Measurements from ENCODE around the gene KIAA1549. TPM values are rescaled to one million over a fixed set of nuclear protein-coding genes. Genes with fewer than 3 reads are reported as not detected.

Gene KIAA1549
- total and polyA plus RNA-seq, 9 of the 15 experiments (the other 6 are each of a cell fraction or from before 2014, with no cell fraction given): 0.01 to 0.29 (median 0.07) TPM

DNA sequence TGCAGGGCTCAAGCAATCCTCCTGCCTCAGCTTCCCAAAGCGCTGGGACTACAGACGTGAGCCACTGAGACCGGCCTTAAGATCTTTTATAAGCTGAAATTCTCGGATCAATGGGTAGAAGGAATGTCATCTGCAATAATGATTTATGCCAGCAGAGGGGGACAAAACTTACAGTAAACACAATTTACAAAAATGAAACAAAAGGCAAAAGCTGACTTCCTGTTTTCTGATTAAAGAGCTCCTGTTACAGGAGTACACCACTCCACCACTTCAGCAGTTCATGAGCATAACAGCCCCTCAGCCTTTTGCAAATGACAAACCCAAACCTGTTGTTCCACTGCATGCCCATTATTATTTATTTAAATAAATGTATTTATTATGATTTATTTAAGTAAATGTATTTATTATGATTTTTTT lies 94.7 kb downstream of the KIAA1549 start (continued):
- TF ChIP-seq, protein P1, sequence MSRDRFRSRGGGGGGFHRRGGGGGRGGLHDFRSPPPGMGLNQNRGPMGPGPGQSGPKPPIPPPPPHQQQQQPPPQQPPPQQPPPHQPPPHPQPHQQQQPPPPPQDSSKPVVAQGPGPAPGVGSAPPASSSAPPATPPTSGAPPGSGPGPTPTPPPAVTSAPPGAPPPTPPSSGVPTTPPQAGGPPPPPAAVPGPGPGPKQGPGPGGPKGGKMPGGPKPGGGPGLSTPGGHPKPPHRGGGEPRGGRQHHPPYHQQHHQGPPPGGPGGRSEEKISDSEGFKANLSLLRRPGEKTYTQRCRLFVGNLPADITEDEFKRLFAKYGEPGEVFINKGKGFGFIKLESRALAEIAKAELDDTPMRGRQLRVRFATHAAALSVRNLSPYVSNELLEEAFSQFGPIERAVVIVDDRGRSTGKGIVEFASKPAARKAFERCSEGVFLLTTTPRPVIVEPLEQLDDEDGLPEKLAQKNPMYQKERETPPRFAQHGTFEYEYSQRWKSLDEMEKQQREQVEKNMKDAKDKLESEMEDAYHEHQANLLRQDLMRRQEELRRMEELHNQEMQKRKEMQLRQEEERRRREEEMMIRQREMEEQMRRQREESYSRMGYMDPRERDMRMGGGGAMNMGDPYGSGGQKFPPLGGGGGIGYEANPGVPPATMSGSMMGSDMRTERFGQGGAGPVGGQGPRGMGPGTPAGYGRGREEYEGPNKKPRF (IDR thresholded peaks at IDR 0.05; ENCODE audit: low read depth, low read length): no peak
- TF ChIP-seq MCM5 (IDR thresholded peaks at IDR 0.05; ENCODE audit: low read depth): no peak
- TF ChIP-seq, protein P2, sequence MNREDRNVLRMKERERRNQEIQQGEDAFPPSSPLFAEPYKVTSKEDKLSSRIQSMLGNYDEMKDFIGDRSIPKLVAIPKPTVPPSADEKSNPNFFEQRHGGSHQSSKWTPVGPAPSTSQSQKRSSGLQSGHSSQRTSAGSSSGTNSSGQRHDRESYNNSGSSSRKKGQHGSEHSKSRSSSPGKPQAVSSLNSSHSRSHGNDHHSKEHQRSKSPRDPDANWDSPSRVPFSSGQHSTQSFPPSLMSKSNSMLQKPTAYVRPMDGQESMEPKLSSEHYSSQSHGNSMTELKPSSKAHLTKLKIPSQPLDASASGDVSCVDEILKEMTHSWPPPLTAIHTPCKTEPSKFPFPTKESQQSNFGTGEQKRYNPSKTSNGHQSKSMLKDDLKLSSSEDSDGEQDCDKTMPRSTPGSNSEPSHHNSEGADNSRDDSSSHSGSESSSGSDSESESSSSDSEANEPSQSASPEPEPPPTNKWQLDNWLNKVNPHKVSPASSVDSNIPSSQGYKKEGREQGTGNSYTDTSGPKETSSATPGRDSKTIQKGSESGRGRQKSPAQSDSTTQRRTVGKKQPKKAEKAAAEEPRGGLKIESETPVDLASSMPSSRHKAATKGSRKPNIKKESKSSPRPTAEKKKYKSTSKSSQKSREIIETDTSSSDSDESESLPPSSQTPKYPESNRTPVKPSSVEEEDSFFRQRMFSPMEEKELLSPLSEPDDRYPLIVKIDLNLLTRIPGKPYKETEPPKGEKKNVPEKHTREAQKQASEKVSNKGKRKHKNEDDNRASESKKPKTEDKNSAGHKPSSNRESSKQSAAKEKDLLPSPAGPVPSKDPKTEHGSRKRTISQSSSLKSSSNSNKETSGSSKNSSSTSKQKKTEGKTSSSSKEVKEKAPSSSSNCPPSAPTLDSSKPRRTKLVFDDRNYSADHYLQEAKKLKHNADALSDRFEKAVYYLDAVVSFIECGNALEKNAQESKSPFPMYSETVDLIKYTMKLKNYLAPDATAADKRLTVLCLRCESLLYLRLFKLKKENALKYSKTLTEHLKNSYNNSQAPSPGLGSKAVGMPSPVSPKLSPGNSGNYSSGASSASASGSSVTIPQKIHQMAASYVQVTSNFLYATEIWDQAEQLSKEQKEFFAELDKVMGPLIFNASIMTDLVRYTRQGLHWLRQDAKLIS (CRISPR knock-in tag; IDR thresholded peaks at IDR 0.05): no peak
- TF ChIP-seq, protein P3, sequence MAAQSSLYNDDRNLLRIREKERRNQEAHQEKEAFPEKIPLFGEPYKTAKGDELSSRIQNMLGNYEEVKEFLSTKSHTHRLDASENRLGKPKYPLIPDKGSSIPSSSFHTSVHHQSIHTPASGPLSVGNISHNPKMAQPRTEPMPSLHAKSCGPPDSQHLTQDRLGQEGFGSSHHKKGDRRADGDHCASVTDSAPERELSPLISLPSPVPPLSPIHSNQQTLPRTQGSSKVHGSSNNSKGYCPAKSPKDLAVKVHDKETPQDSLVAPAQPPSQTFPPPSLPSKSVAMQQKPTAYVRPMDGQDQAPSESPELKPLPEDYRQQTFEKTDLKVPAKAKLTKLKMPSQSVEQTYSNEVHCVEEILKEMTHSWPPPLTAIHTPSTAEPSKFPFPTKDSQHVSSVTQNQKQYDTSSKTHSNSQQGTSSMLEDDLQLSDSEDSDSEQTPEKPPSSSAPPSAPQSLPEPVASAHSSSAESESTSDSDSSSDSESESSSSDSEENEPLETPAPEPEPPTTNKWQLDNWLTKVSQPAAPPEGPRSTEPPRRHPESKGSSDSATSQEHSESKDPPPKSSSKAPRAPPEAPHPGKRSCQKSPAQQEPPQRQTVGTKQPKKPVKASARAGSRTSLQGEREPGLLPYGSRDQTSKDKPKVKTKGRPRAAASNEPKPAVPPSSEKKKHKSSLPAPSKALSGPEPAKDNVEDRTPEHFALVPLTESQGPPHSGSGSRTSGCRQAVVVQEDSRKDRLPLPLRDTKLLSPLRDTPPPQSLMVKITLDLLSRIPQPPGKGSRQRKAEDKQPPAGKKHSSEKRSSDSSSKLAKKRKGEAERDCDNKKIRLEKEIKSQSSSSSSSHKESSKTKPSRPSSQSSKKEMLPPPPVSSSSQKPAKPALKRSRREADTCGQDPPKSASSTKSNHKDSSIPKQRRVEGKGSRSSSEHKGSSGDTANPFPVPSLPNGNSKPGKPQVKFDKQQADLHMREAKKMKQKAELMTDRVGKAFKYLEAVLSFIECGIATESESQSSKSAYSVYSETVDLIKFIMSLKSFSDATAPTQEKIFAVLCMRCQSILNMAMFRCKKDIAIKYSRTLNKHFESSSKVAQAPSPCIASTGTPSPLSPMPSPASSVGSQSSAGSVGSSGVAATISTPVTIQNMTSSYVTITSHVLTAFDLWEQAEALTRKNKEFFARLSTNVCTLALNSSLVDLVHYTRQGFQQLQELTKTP (IDR thresholded peaks at IDR 0.05; ENCODE audit: low read depth in 1 of 2, partially characterized antibody in 2 of 2): no peak
- TF ChIP-seq ZBTB34 (CRISPR knock-in tag; IDR thresholded peaks at IDR 0.05): no peak
- TF ChIP-seq ZNF707 (CRISPR knock-in tag; conservative IDR thresholded peaks at IDR 0.05): no peak
- no peak for TF ChIP-seq HCFC1 (IDR thresholded peaks at IDR 0.05; ENCODE audit: low read depth, low read length)
- no peak for TF ChIP-seq RBM39 (optimal IDR thresholded peaks at IDR 0.05; ENCODE audit: low read depth, low read length)
- TF ChIP-seq BMI1 (IDR thresholded peaks at IDR 0.05; ENCODE audit: low read length): peak; percentile 62; the same call in 1 of the 2 replicates
- TF ChIP-seq KDM2B (CRISPR knock-in tag; IDR thresholded peaks at IDR 0.05): no peak
- no peak for TF ChIP-seq NR1H2 (CRISPR knock-in tag; IDR thresholded peaks at IDR 0.05)
